HG02678 (cell line): ENCODE measurements around the gene PFN1.

Source experiments
- ATAC-seq: cut with Tn5 transposase; IDR thresholded peaks from one replicate; pipeline ENCODE4 v1.9.1; 2021; ENCODE audit warnings: mild to moderate bottlenecking, moderate library complexity; ENCODE audit not compliant: unreplicated experiment

Gene PFN1

GRCh38 chr17:4898351-4898750 is 50.0 kb downstream of the PFN1 start:
- no peak for ATAC-seq

GRCh38 chr17:4897785-4898184 is 50.5 kb downstream of the PFN1 start:
- ATAC-seq: no peak

- ATAC-seq: no peak
Observed at GRCh38 chr17:4897198-4897687, 51.1 kb downstream of the PFN1 start.

GRCh38 chr17:4896332-4897197 is 51.8 kb downstream of the PFN1 start:
- ATAC-seq: no peak

GRCh38 chr17:4895657-4896331 is 52.5 kb downstream of the PFN1 start:
- no peak for ATAC-seq
